A549 (cell line): Measurements from ENCODE around the gene CXCR4. TPM values are rescaled to one million over a fixed set of nuclear protein-coding genes. Genes with fewer than 3 reads are reported as not detected.
A peak's percentile ranks its signal among the peaks of the same experiment; 100 is the strongest.

ENCODE experiments used
- ATAC-seq, 2 experiments: fragments of 200-7000 bp in 1 of 2; fragments of >200 bp in 1 of 2; cut with Nextera tagmentation in 1 of 2; cut with Tn5 transposase in 1 of 2; 3 replicates each; pipeline versions ENCODE4 v1.8.0 to v1.9.1; 2018 to 2020; ENCODE audit warnings: mild to moderate bottlenecking in 1 of 2, moderate library complexity in 1 of 2
- CTCF ChIA-PET: fragments of 300-600 bp; sonication (Branson Sonifier 250); formaldehyde crosslinking; extraction: SDS; loops from one replicate; lab custom pipeline; 2021; ENCODE audit warnings: antibody characterized with exemption, inconsistent platforms; lab: Yijun Ruan, JAX
- POLR2A ChIA-PET: fragments of 350-600 bp; formaldehyde crosslinking; extraction: SDS; loops from one replicate; lab custom pipeline; 2021; ENCODE audit warnings: antibody characterized with exemption, inconsistent platforms; lab: Yijun Ruan, JAX
- DNase-seq, 2 experiments: peaks; one replicate each; pipeline versions ENCODE4 v3.0.0 to v3.0.0-alpha.2; 2011 to 2016; ENCODE audit warnings: low read depth in 1 of 2, low spot score in 1 of 2
- FAIRE-seq: peaks from 2 replicates; lab custom pipeline; 2011; peaks lifted over from hg19 to GRCh38; lab: Jason Lieb, UNC
- H3K27ac ChIP-seq, 2 experiments: fragments of >200 bp; sonication (Bioruptor Twin); formaldehyde crosslinking; 3 replicates each; pipeline ENCODE4 v1.5.1; 2016 to 2017
- H3K4me1 ChIP-seq: fragments of >200 bp; sonication (Bioruptor Twin); formaldehyde crosslinking; 3 replicates; pipeline ENCODE4 v1.6.1; 2016
- H3K4me2 ChIP-seq: fragments of >200 bp; sonication (Bioruptor Twin); formaldehyde crosslinking; 3 replicates; pipeline ENCODE4 v1.6.1; 2016
- H3K4me3 ChIP-seq: fragments of >200 bp; sonication (Bioruptor Twin); formaldehyde crosslinking; 3 replicates; pipeline ENCODE4 v1.5.1; 2016
- H3K9me3 ChIP-seq: fragments of >200 bp; sonication (Bioruptor Twin); formaldehyde crosslinking; 3 replicates; pipeline ENCODE4 v1.6.1; 2016
- BHLHE40 ChIP-seq: IDR thresholded peaks from 2 replicates; pipeline ENCODE4 v1.6.1; 2012; ENCODE audit warnings: low read depth, low read length, inconsistent platforms
- CBX2 ChIP-seq: fragments of 200-600 bp; sonication (generic); IDR thresholded peaks from 2 replicates; pipeline ENCODE4 v1.6.1; 2016; ENCODE audit warnings: low read depth, mild to moderate bottlenecking, borderline replicate concordance
- CBX8 ChIP-seq: fragments of 200-600 bp; sonication (generic); IDR thresholded peaks from 2 replicates; pipeline ENCODE4 v1.6.1; 2016
- CEBPB ChIP-seq, 2 experiments: fragments of >200 bp in 1 of 2; sonication (Bioruptor Twin) in 1 of 2; formaldehyde crosslinking in 1 of 2; IDR thresholded peaks; 2 replicates each; pipeline ENCODE4 v1.6.1; 2012 to 2016
- CHD2 ChIP-seq: fragments of 150-350 bp; IDR thresholded peaks from 2 replicates; pipeline ENCODE4 v1.6.1; 2014; ENCODE audit warnings: low read length; ENCODE audit not compliant: partially characterized antibody
- FOSB ChIP-seq: fragments of 250-450 bp; sonication (Bioruptor Pico); IDR thresholded peaks from 2 replicates; pipeline ENCODE4 v1.5.0; 2020; ENCODE audit warnings: mild to moderate bottlenecking, moderate library complexity
- FOSL2 ChIP-seq, 2 experiments: fragments of 450-650 bp in 1 of 2; fragments of >200 bp in 1 of 2; sonication (Bioruptor Twin) in 1 of 2; formaldehyde crosslinking; IDR thresholded peaks; 2 replicates each; pipeline versions ENCODE4 v1.5.0 to v1.6.1; 2016 to 2020; ENCODE audit warnings: mild to moderate bottlenecking in 1 of 2, moderate library complexity in 1 of 2
- FOXS1 ChIP-seq: fragments of 250-450 bp; sonication (Bioruptor Pico); IDR thresholded peaks from 2 replicates; pipeline ENCODE4 v1.5.0; 2020; ENCODE audit warnings: mild to moderate bottlenecking, moderate library complexity
- JUN ChIP-seq, 2 experiments: fragments of >200 bp; sonication (Bioruptor Twin); formaldehyde crosslinking; IDR thresholded peaks; 2 replicates in 1 of 2; 3 replicates in 1 of 2; pipeline ENCODE4 v1.6.1; 2016 to 2017
- KDM1A ChIP-seq: fragments of 200-600 bp; sonication (generic); IDR thresholded peaks from 2 replicates; pipeline ENCODE4 v1.6.1; 2016; ENCODE audit warnings: low read depth, mild to moderate bottlenecking
- MAFK ChIP-seq: fragments of 450-650 bp; IDR thresholded peaks from 2 replicates; pipeline ENCODE4 v1.6.1; 2014; ENCODE audit not compliant: partially characterized antibody
- NFE2L2 ChIP-seq: fragments of 150-350 bp; conservative IDR thresholded peaks from 2 replicates; pipeline ENCODE4 v1.6.1; 2014; ENCODE audit warnings: low read length
- NPAS2 ChIP-seq: fragments of 250-450 bp; sonication (Bioruptor Pico); IDR thresholded peaks from 2 replicates; pipeline ENCODE4 v1.8.0; 2022; ENCODE audit warnings: mild to moderate bottlenecking, moderate library complexity, borderline replicate concordance
- RARB ChIP-seq: fragments of 250-450 bp; sonication (Bioruptor Pico); IDR thresholded peaks from 2 replicates; pipeline ENCODE4 v1.8.0; 2021; ENCODE audit warnings: mild to moderate bottlenecking, moderate library complexity
- RFX5 ChIP-seq: fragments of 450-650 bp; IDR thresholded peaks from 2 replicates; pipeline ENCODE4 v1.7.1; 2014; ENCODE audit warnings: antibody characterized with exemption, mild to moderate bottlenecking, moderate library complexity
- SMC3 ChIP-seq: fragments of >200 bp; sonication (Bioruptor Twin); formaldehyde crosslinking; IDR thresholded peaks from 3 replicates; pipeline ENCODE4 v1.6.1; 2018; ENCODE audit warnings: inconsistent platforms
- TFCP2L1 ChIP-seq: fragments of 250-450 bp; sonication (Bioruptor Pico); IDR thresholded peaks from 2 replicates; pipeline ENCODE4 v1.5.0; 2021; ENCODE audit warnings: mild to moderate bottlenecking
- WGBS: methylation state at CpG from one replicate; pipeline ENCODE4 v1.1.6; 2017; ENCODE audit errors: missing lambda C conversion rate; 5-methylcytosine and 5-hydroxymethylcytosine counted together
- polyA plus RNA-seq, 4 experiments: library from polyadenylated mRNA; depleted of rRNA in 3 of 4; stranded (reverse); fragments of >200 nt; fragmentation: RNase III in 1 of 4; extraction: RNeasy Plus Mini Kit Qiagen cat#74134 plus additional on column Dnase treatment in 1 of 4; gene quantifications; 2 replicates in 3 of 4; 3 replicates in 1 of 4; pipeline ENCODE4 v1.2.3, GENCODE V29; 2011 to 2017
- TF ChIP-seq, protein P1 (sequence below): fragments of 150-350 bp; IDR thresholded peaks from 2 replicates; pipeline ENCODE4 v1.6.1; 2014; ENCODE audit warnings: low read depth, mild to moderate bottlenecking, low read length
- TF ChIP-seq, protein P2 (sequence below): fragments of 250-450 bp; sonication (Bioruptor Pico); IDR thresholded peaks from 2 replicates; pipeline ENCODE4 v1.5.0; 2020; ENCODE audit warnings: low read depth, mild to moderate bottlenecking, moderate library complexity
- TF ChIP-seq, protein P3 (sequence below): fragments of 250-450 bp; sonication (Bioruptor Pico); IDR thresholded peaks from 2 replicates; pipeline ENCODE4 v1.5.0; 2021; ENCODE audit warnings: mild to moderate bottlenecking, moderate library complexity, borderline replicate concordance
- TF ChIP-seq, protein P4 (sequence below): fragments of >200 bp; sonication (Bioruptor Twin); formaldehyde crosslinking; IDR thresholded peaks from 3 replicates; pipeline ENCODE4 v1.6.1; 2016
- TF ChIP-seq, protein P5 (sequence below): IDR thresholded peaks from 2 replicates; pipeline ENCODE4 v1.6.1; 2012

Gene CXCR4
- polyA plus RNA-seq, 2 of the 4 experiments (the other 2 are of a cell fraction) = 0.09 to 0.16 TPM

DNA sequence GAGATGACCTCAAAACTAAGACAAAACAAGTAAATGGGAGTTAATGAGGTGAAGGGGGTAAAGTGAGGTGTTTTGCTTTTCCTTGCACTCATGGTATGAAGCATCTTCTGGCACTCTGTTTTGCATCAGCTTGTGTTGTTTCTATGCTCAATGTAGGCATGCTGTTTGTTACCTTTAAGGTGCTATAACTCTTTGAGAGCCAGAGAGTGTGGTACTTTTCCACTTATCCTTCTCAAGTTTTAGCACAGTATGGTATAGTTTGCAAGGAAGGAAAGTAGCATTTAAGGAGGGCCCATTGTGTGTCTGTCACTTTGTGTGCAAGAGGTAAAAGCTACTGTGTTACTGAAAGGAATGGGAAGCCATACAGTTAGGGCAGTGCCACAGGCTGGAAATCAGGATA, 17.5 kb upstream of the CXCR4 start:
- ChIA-PET POLR2A (no interaction called here), CTCF (no interaction called here)
- FAIRE-seq (no peak), ATAC-seq (no peak), DNase-seq (no peak)
- no peak overlapping the region for H3K4me2 ChIP-seq
- no peak overlapping the region for H3K27ac ChIP-seq
- no peak overlapping the region for H3K4me3 ChIP-seq
- H3K9me3 ChIP-seq = no peaks in the 10 kb centered on the region
- TF ChIP-seq SMC3 = no peak
- no peak for TF ChIP-seq KDM1A
- no peak for TF ChIP-seq RARB (CRISPR knock-in tag)
- TF ChIP-seq, all 56 proteins: peak for 0
- 0 out of 3 replicates have a peak, but pooled peaks cover 4% of the 10 kb centered on the region for H3K4me1 ChIP-seq

DNA sequence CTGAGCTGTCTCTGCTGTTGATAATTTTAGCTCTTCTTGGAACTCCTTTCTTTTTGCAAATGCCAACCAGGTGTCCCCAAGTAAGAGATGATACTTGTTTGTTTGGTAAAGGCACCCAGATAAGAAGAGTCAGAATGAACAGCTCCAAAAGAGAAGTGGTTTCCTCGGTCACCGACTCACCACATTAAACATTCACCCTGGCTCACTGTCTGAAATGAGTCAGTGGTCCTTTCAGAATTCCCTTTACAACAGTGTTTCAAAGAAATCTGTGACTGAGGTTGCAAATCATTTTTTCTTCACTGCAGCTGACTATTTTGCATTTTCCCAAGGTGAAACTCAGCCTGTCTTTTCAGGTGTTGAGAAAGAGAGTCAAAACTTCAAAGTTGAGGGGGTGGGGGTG, 16.2 kb upstream of the CXCR4 start:
- H3K9me3 ChIP-seq = no peaks in the 10 kb centered on the region
- ATAC-seq (no peak), FAIRE-seq (no peak), DNase-seq (no peak)
- no peak overlapping the region for H3K4me2 ChIP-seq
- no peak overlapping the region for H3K4me3 ChIP-seq
- ChIA-PET CTCF (interaction anchor here (0.9 kb wide), 1 partner anchor 220 kb away, joined by 3 read pairs; no protein-coding TSS in a partner anchor), POLR2A (no interaction called here)
- no peak overlapping the region for H3K27ac ChIP-seq
- TF ChIP-seq, protein P1, sequence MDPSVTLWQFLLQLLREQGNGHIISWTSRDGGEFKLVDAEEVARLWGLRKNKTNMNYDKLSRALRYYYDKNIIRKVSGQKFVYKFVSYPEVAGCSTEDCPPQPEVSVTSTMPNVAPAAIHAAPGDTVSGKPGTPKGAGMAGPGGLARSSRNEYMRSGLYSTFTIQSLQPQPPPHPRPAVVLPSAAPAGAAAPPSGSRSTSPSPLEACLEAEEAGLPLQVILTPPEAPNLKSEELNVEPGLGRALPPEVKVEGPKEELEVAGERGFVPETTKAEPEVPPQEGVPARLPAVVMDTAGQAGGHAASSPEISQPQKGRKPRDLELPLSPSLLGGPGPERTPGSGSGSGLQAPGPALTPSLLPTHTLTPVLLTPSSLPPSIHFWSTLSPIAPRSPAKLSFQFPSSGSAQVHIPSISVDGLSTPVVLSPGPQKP = no peak
- no peak for TF ChIP-seq CEBPB (IDR thresholded peaks at IDR 0.05)
- no peak for TF ChIP-seq RARB (CRISPR knock-in tag)
- TF ChIP-seq, protein P2, sequence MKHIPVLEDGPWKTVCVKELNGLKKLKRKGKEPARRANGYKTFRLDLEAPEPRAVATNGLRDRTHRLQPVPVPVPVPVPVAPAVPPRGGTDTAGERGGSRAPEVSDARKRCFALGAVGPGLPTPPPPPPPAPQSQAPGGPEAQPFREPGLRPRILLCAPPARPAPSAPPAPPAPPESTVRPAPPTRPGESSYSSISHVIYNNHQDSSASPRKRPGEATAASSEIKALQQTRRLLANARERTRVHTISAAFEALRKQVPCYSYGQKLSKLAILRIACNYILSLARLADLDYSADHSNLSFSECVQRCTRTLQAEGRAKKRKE (CRISPR knock-in tag) = no peak
- TF ChIP-seq CBX8 = no peak
- TF ChIP-seq NFE2L2 = no peak
- TF ChIP-seq CHD2 = no peak
- TF ChIP-seq FOXS1 = no peak
- 0 out of 3 replicates have a peak, but pooled peaks cover 4% of the 10 kb centered on the region for H3K4me1 ChIP-seq
- 5% methylated on average over 2 of the region's 2 CpGs for WGBS

DNA sequence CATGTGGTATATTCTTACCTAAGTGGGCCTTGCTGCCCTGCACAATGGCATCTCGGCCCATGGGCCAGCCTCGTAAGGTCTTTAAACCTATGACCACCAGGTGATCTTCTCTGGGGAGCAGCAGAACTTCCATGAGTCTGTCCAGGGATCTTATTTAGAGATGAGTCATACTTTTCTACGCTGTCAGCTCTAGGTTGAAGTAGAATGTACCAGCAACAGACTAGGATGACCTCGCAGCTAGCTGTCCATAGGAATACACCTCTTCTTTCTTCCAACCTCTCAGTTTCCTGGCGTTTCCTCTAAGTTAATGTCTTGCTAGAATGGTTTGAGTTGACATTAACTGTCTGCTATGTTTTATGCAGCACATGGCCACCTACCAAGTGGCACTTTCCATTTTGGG, 15.6 kb upstream of the CXCR4 start:
- CTCF ChIA-PET = interaction anchor here (0.9 kb wide), 1 partner anchor 220 kb away, joined by 3 read pairs; no protein-coding TSS in a partner anchor
- H3K27ac ChIP-seq = no peak overlapping the region
- FAIRE-seq (no peak), ATAC-seq (no peak), DNase-seq (no peak)
- 0 out of 3 replicates have a peak, but pooled peaks cover 4% of the 10 kb centered on the region for H3K4me1 ChIP-seq
- no peak overlapping the region for H3K4me3 ChIP-seq
- TF ChIP-seq MAFK = no peak
- TF ChIP-seq RFX5 = no peak
- TF ChIP-seq RARB (CRISPR knock-in tag) = no peak
- TF ChIP-seq, protein P3, sequence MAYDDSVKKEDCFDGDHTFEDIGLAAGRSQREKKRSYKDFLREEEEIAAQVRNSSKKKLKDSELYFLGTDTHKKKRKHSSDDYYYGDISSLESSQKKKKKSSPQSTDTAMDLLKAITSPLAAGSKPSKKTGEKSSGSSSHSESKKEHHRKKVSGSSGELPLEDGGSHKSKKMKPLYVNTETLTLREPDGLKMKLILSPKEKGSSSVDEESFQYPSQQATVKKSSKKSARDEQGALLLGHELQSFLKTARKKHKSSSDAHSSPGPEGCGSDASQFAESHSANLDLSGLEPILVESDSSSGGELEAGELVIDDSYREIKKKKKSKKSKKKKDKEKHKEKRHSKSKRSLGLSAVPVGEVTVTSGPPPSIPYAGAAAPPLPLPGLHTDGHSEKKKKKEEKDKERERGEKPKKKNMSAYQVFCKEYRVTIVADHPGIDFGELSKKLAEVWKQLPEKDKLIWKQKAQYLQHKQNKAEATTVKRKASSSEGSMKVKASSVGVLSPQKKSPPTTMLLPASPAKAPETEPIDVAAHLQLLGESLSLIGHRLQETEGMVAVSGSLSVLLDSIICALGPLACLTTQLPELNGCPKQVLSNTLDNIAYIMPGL (CRISPR knock-in tag) = no peak
- TF ChIP-seq FOSL2 (IDR thresholded peaks at IDR 0.05) = no peak
- TF ChIP-seq FOSL2 (CRISPR knock-in tag; IDR thresholded peaks at IDR 0.05) = peak; percentile 30; the same call in 1 of the 2 replicates
- no peak for TF ChIP-seq FOXS1
- no peak for TF ChIP-seq FOSB
- TF ChIP-seq, all 56 proteins: peak for 1
- no peak overlapping the region for H3K4me2 ChIP-seq
- no peaks in the 10 kb centered on the region for H3K9me3 ChIP-seq
- WGBS = 28% methylated on average over 5 of the region's 5 CpGs
- POLR2A ChIA-PET = no interaction called here

DNA sequence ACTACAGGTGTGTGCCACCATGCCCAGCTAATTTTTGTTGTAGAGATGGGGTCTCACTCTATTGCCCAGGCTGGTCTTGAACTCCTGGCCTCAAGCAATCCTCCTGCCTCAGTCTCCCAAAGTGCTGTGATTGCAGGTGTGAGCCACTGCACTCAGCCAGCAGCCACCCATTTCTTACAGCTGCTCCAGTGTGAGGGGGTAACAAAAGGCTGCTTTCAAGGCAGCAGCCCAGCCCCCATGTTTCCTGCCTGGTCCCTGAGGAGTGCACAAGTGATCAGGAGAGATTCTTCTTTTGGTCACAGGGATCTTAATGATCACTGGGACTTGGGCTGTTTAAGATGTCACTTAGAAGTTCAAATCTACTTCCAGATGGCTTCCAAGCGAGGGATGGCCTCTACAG, 15.2 kb upstream of the CXCR4 start:
- ATAC-seq (no peak), FAIRE-seq (no peak), DNase-seq (no peak)
- H3K4me1 ChIP-seq = 0 out of 3 replicates have a peak, but pooled peaks cover 4% of the 10 kb centered on the region
- WGBS = 0% methylated on average over 1 of the region's 1 CpG
- H3K4me2 ChIP-seq = no peak overlapping the region
- POLR2A ChIA-PET = no interaction called here
- CTCF ChIA-PET = no interaction called here
- no peaks in the 10 kb centered on the region for H3K9me3 ChIP-seq
- no peak overlapping the region for H3K4me3 ChIP-seq
- H3K27ac ChIP-seq = no peak overlapping the region
- TF ChIP-seq, protein P4, sequence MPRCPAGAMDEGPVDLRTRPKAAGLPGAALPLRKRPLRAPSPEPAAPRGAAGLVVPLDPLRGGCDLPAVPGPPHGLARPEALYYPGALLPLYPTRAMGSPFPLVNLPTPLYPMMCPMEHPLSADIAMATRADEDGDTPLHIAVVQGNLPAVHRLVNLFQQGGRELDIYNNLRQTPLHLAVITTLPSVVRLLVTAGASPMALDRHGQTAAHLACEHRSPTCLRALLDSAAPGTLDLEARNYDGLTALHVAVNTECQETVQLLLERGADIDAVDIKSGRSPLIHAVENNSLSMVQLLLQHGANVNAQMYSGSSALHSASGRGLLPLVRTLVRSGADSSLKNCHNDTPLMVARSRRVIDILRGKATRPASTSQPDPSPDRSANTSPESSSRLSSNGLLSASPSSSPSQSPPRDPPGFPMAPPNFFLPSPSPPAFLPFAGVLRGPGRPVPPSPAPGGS = no peak
- TF ChIP-seq KDM1A (no peak), TFCP2L1 (CRISPR knock-in tag) (no peak), BHLHE40 (no peak), FOXS1 (no peak), NPAS2 (CRISPR knock-in tag) (no peak), JUN (IDR thresholded peaks at IDR 0.05) (no peak), RFX5 (no peak), CBX2 (no peak)
- TF ChIP-seq, protein P5, sequence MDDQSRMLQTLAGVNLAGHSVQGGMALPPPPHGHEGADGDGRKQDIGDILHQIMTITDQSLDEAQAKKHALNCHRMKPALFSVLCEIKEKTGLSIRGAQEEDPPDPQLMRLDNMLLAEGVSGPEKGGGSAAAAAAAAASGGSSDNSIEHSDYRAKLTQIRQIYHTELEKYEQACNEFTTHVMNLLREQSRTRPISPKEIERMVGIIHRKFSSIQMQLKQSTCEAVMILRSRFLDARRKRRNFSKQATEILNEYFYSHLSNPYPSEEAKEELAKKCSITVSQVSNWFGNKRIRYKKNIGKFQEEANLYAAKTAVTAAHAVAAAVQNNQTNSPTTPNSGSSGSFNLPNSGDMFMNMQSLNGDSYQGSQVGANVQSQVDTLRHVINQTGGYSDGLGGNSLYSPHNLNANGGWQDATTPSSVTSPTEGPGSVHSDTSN = no peak
